ENCODE measurements around the gene CIDEB. TPM values are rescaled to one million over a fixed set of nuclear protein-coding genes. Genes with fewer than 3 reads are reported as not detected.

CIDEB gene
- total and polyA plus RNA-seq, 2 of the 4 experiments (the other 2 are of a cell fraction) = under 0.01 to 0.19 TPM

DNA sequence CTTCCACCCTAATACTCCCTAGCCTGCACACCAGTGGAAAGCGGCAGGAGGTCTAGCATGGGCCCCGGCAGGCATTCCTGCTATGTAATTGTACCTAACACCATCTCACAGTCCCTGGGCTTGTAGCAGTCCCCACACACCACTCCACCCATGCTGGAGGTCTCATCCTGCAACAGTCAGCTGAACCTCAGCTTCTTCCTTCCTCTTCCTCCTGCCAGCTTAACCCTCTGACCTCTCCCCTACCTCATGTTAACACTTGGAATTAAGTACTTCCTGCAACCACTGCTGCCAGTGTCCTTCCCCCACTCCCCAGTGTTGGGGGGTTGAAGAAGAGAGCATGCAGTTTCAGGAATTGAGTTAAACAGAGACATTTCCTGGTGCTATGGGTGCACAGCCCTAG, 19.5 kb upstream of the CIDEB start:
- intact Hi-C loops (cut with micrococcal nuclease) (no loop called here), in situ Hi-C loops (cut with MboI; ENCODE audit: low sequenced_read_pairs) (no loop called here), dilution Hi-C loops (cut with HindIII; ENCODE audit: low sequenced_read_pairs, unreplicated experiment) (no loop called here)
- CTCF ChIA-PET = interaction anchor here (1.9 kb wide), 1 partner anchor 104 kb away, joined by 12 read pairs; no protein-coding TSS in a partner anchor
- H3K27me3 ChIP-seq (ENCODE audit: control insufficient read depth, insufficient read depth, low read length) = peaks cover 31% of the 10 kb centered on the region
- no peak overlapping the region for H3K23ac ChIP-seq (ENCODE audit: low read depth, low read length)
- no peak for DNase-seq
- H2BK20ac ChIP-seq (ENCODE audit: low read depth, low read length) = no peak overlapping the region
- ATAC-seq (ENCODE audit: low read depth) = no peak
- no peak overlapping the region for H2AFZ ChIP-seq (replicated peaks; ENCODE audit: low read length, poor library complexity)
- no peak overlapping the region for H3K4ac ChIP-seq (ENCODE audit: low read depth, low read length)
- H3K79me1 ChIP-seq (ENCODE audit: low read depth in 1 of 2, low read length in 2 of 2) = no peaks in the 10 kb centered on the region
- no peak overlapping the region for H4K91ac ChIP-seq (ENCODE audit: insufficient read depth, low read depth, low read length)
- no peaks in the 10 kb centered on the region; the same call in 1 of the 2 replicates for H3K4me1 ChIP-seq (ENCODE audit: control insufficient read depth, insufficient read depth, low read length)
- H2AK5ac ChIP-seq (ENCODE audit: low read depth, low read length) = no peak overlapping the region
- no peaks in the 10 kb centered on the region for H3K36me3 ChIP-seq (ENCODE audit: control insufficient read depth, insufficient read depth, low read length)
- no peak overlapping the region for H2BK5ac ChIP-seq (ENCODE audit: low read depth, low read length, poor library complexity, severe bottlenecking)
- no TSS peak for BruUV-seq (replicated peaks)
- no peak overlapping the region for H2BK120ac ChIP-seq (ENCODE audit: low read depth, low read length)
- no peak overlapping the region for H3K9ac ChIP-seq (ENCODE audit: low read depth, low read length)
- WGBS, 2 experiments (ENCODE audit: extremely low coverage in 2 of 2, insufficient read length in 1 of 2) = no CpG with 5 or more reads among the region's 2 CpGs
- no peaks in the 10 kb centered on the region for H3K9me3 ChIP-seq (ENCODE audit: control insufficient read depth, insufficient read depth, low read length)
- H3K14ac ChIP-seq (replicated peaks; ENCODE audit: low read depth, low read length) = no peak overlapping the region
- no peak overlapping the region for H4K8ac ChIP-seq (ENCODE audit: low read depth in 2 of 2, low read length in 2 of 2)
- TF ChIP-seq MAZ (IDR thresholded peaks at IDR 0.05; ENCODE audit: borderline replicate concordance, low read depth, low read length) = no peak
- no peak overlapping the region for H2AK9ac ChIP-seq (replicated peaks; ENCODE audit: low read depth, low read length, poor library complexity)
- H3K9me1 ChIP-seq (ENCODE audit: insufficient read depth, low read length) = no peaks in the 10 kb centered on the region; the same call in 1 of the 2 replicates
- H2BK15ac ChIP-seq (ENCODE audit: low read depth, low read length) = no peak overlapping the region
- H3K18ac ChIP-seq (ENCODE audit: low read depth, low read length) = no peak overlapping the region
- no peak overlapping the region for H3K4me2 ChIP-seq (ENCODE audit: low read depth, low read length)
- no peak overlapping the region for H3K4me3 ChIP-seq (ENCODE audit: insufficient read depth, low read depth, low read length)
- H3K27ac ChIP-seq (ENCODE audit: insufficient read depth, low read length) = no peak overlapping the region
- H4K5ac ChIP-seq (ENCODE audit: low read depth, low read length) = no peak overlapping the region
- no peak overlapping the region for H3K56ac ChIP-seq (ENCODE audit: extremely low read depth, insufficient read depth, low read length)
- POLR2A ChIA-PET (ENCODE audit: unreplicated experiment) = no interaction called here
- H4K20me1 ChIP-seq (ENCODE audit: insufficient read depth, low read length) = no peaks in the 10 kb centered on the region
